Adipocyte (in vitro differentiated cells): ENCODE results near the gene C14orf93.

Experiments used
- DNase-seq: peaks from one replicate; pipeline ENCODE4 v3.0.0-alpha.2; 2015; ENCODE audit warnings: low read depth
- H3K27me3 ChIP-seq: replicated peaks from 2 replicates; pipeline ENCODE4 v1.7.0; 2013; ENCODE audit warnings: mild to moderate bottlenecking, low read length, moderate library complexity; ENCODE audit not compliant: control insufficient read depth, insufficient read depth
- H3K36me3 ChIP-seq: 2 replicates; pipeline ENCODE4 v1.7.0; 2013; ENCODE audit warnings: low read length, mild to moderate bottlenecking, moderate library complexity; ENCODE audit not compliant: control insufficient read depth, insufficient read depth, severe bottlenecking
- H3K4me1 ChIP-seq: 2 replicates; pipeline ENCODE4 v1.7.0; 2013; ENCODE audit warnings: mild to moderate bottlenecking, low read length, moderate library complexity; ENCODE audit not compliant: control insufficient read depth, insufficient read depth
- H3K4me3 ChIP-seq: 2 replicates; pipeline ENCODE4 v1.7.0; 2013; ENCODE audit warnings: mild to moderate bottlenecking, low read length, moderate library complexity
- H3K9ac ChIP-seq: 2 replicates; pipeline ENCODE4 v1.7.0; 2013; ENCODE audit warnings: mild to moderate bottlenecking, low read length, moderate library complexity
- H3K9me3 ChIP-seq: 2 replicates; pipeline ENCODE4 v1.7.0; 2013; ENCODE audit warnings: mild to moderate bottlenecking, low read length, moderate library complexity; ENCODE audit not compliant: control insufficient read depth

C14orf93 gene

GRCh38 chr14:23053426-23053825 lies 43.5 kb upstream of the C14orf93 start:
- DNase-seq: no peak
- H3K4me1 ChIP-seq: peaks cover 8% of the 10 kb centered on the region
- H3K9ac ChIP-seq: no peak overlapping the region
- H3K36me3 ChIP-seq: peaks cover 4% of the 10 kb centered on the region
- H3K9me3 ChIP-seq: no peaks in the 10 kb centered on the region
- H3K27me3 ChIP-seq: no peaks in the 10 kb centered on the region
- H3K4me3 ChIP-seq: no peak overlapping the region

- peaks cover 8% of the 10 kb centered on the region for H3K4me1 ChIP-seq
- H3K36me3 ChIP-seq: no peaks in the 10 kb centered on the region
- no peak overlapping the region for H3K9ac ChIP-seq
- DNase-seq: no peak
- H3K27me3 ChIP-seq: no peaks in the 10 kb centered on the region
- H3K4me3 ChIP-seq: no peak overlapping the region
- no peaks in the 10 kb centered on the region for H3K9me3 ChIP-seq
These were observed 42.7 kb upstream of the C14orf93 start for GRCh38 chr14:23052671-23053070.

- H3K9me3 ChIP-seq: no peaks in the 10 kb centered on the region
- H3K36me3 ChIP-seq: no peaks in the 10 kb centered on the region
- peaks cover 8% of the 10 kb centered on the region for H3K4me1 ChIP-seq
- no peak for DNase-seq
- no peak overlapping the region for H3K9ac ChIP-seq
- no peaks in the 10 kb centered on the region for H3K27me3 ChIP-seq
- no peak overlapping the region for H3K4me3 ChIP-seq
These were observed 42.3 kb upstream of the C14orf93 start for GRCh38 chr14:23052182-23052623.

- no peaks in the 10 kb centered on the region for H3K27me3 ChIP-seq
- peaks cover 2% of the 10 kb centered on the region for H3K4me1 ChIP-seq
These were observed 41.5 kb upstream of the C14orf93 start for GRCh38 chr14:23051141-23052057.

GRCh38 chr14:23049011-23049410 lies 39.1 kb upstream of the C14orf93 start:
- Histone ChIP-seq H3K4me3 (no peak overlapping the region), H3K4me1 (no peaks in the 10 kb centered on the region), H3K27me3 (no peaks in the 10 kb centered on the region), H3K36me3 (no peaks in the 10 kb centered on the region), H3K9ac (no peak overlapping the region), H3K9me3 (no peaks in the 10 kb centered on the region)
- DNase-seq: no peak

More at GRCh38 chr14:23051141-23052057, 41.5 kb upstream of the C14orf93 start:
- no peaks in the 10 kb centered on the region for H3K36me3 ChIP-seq
- no peak for DNase-seq
- H3K4me3 ChIP-seq: no peak overlapping the region
- no peaks in the 10 kb centered on the region for H3K9me3 ChIP-seq
- no peak overlapping the region for H3K9ac ChIP-seq

- Histone ChIP-seq H3K36me3 (no peaks in the 10 kb centered on the region), H3K4me3 (no peak overlapping the region), H3K9me3 (no peaks in the 10 kb centered on the region), H3K27me3 (peaks cover 3% of the 10 kb centered on the region), H3K9ac (no peak overlapping the region), H3K4me1 (no peaks in the 10 kb centered on the region)
- no peak for DNase-seq
These were observed 38.1 kb upstream of the C14orf93 start for GRCh38 chr14:23047751-23048693.

GRCh38 chr14:23047034-23047634 lies 37.2 kb upstream of the C14orf93 start:
- no peaks in the 10 kb centered on the region for H3K36me3 ChIP-seq
- H3K9me3 ChIP-seq: no peaks in the 10 kb centered on the region
- H3K27me3 ChIP-seq: peaks cover 3% of the 10 kb centered on the region
- no peak overlapping the region for H3K9ac ChIP-seq
- DNase-seq: no peak
- H3K4me3 ChIP-seq: no peak overlapping the region
- H3K4me1 ChIP-seq: no peaks in the 10 kb centered on the region

- no peak for DNase-seq
- Histone ChIP-seq H3K4me3 (no peak overlapping the region), H3K27me3 (peaks cover 3% of the 10 kb centered on the region), H3K36me3 (no peaks in the 10 kb centered on the region), H3K4me1 (no peaks in the 10 kb centered on the region), H3K9ac (no peak overlapping the region), H3K9me3 (no peaks in the 10 kb centered on the region)
These were observed 35.7 kb upstream of the C14orf93 start for GRCh38 chr14:23045419-23046357.

- H3K27me3 ChIP-seq: peaks cover 3% of the 10 kb centered on the region
- H3K9me3 ChIP-seq: no peaks in the 10 kb centered on the region
- H3K36me3 ChIP-seq: no peaks in the 10 kb centered on the region
- no peaks in the 10 kb centered on the region for H3K4me1 ChIP-seq
- H3K4me3 ChIP-seq: no peak overlapping the region
- no peak overlapping the region for H3K9ac ChIP-seq
- DNase-seq: no peak
These were observed 34.9 kb upstream of the C14orf93 start for GRCh38 chr14:23044840-23045239.

GRCh38 chr14:23043754-23044153 lies 33.8 kb upstream of the C14orf93 start:
- DNase-seq: no peak
- H3K27me3 ChIP-seq: peaks cover 3% of the 10 kb centered on the region

More at GRCh38 chr14:23043754-23044153, 33.8 kb upstream of the C14orf93 start:
- H3K36me3 ChIP-seq: no peaks in the 10 kb centered on the region
- no peak overlapping the region for H3K9ac ChIP-seq
- H3K4me1 ChIP-seq: no peaks in the 10 kb centered on the region
- no peaks in the 10 kb centered on the region for H3K9me3 ChIP-seq
- H3K4me3 ChIP-seq: no peak overlapping the region
